ENCODE measurements around the gene ZNF438.

Gene ZNF438

DNA sequence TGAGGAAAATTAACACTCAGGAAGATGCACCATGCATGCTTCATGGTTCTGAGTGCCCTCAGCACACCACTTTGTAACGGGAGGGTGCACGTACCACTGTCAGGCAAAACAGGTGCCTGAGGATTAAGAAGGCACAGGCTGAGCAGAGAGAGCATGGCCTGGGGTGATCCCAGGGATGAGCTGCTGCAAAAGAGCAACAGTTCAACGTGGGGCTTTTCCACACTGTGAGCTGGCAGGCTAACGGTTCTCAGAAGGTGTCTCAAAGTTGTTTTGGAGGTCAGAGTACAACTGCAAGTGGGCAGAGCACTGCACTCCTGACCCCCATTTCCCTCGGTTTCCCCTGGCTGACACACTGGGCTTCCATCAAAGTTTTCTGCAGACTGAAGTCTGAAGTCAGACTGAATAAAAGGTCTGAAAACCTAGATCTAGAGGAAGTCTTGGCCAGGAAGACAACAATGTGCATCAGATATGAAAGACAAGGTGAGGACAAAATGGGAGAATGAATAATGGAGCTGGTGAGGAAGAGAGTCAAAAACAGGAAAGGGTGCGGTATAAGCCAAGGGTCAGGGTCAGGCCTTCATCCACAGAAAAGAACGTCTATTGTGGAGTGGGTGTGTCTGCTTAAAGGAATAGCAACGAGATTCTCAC lies 20.5 kb downstream of the ZNF438 start:
- no peak for FAIRE-seq

DNA sequence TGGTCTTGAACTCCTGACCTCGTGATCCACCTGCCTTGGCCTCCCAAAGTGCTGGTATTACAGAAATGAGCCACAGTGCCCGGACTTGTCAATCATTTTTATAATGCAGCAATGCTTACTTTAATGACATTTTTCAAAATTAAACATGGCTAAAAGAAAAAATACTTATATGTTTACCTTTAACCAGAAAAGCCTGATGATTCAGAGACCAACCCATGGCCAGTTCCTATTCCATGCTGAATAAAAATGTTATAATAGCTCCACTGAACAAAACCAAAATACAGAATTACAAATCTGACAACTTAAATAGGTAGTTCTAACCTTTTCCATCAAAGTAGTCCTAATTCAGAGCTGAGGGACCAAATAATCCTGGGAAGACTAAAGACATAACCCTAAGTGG lies 21.6 kb downstream of the ZNF438 start:
- FAIRE-seq = no peak

DNA sequence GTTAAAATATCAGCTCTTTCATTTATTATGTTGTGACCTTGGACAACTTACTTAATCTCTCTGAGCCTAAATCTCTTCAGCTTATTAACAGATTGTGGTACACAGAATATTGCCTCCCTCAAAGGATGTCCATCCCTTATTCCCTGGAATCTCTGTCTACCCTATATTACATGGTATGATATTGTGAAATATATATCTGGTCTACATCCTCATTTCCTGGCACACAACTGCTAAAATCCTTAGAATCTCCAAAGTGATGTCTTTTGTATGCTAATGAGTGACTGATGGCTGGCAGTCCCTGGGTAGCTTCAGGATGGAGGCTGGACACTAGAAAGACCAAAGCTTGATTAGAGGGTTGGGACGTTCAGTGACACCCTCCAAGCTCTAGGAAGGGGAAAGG lies 25.8 kb downstream of the ZNF438 start:
- no peak for FAIRE-seq

DNA sequence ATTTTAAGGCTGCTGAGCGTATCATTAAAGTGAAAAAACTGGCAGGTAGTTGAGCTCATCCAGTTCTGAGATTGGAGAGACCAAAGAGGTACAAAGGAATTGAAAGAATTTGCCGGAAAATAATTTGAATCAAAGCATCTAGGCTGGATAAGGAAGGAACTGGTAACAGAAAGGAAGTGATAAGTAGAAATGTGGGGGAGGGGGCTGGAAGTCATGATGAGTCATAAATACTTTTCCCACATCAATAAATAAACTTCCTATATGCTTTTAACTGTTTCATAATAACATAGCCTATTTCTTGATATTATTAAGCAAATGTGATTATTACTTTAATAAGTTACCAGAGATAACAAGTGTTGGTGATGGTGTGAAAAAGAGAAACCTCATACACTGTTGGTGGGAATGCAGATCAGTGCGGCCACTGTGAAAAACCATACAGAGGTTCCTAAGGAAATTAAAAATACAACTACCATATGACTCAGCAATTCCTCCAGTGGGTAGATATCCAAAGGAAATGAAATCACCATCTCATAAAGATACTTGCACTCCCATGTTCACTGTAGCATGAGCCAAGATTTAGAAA lies 27.0 kb downstream of the ZNF438 start:
- FAIRE-seq = no peak

DNA sequence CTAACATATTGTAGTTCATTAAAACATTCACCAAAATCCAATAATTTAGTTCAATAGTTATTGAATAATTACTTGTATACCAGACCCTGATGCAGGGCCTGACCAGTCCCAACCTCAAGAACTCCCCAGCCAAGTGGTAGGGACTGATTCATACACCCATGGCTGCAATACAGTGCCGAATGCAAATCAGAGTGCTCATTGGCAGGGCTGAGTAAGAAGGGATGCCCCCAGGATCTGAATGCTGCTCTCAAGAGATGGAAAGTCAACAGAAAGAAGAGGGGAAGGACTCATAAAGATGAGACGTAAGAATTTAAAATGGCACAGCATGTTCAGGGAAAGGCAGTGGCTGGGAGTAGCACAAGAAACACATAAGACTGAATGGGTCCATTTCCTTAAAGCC lies 29.9 kb downstream of the ZNF438 start:
- no peak for FAIRE-seq

DNA sequence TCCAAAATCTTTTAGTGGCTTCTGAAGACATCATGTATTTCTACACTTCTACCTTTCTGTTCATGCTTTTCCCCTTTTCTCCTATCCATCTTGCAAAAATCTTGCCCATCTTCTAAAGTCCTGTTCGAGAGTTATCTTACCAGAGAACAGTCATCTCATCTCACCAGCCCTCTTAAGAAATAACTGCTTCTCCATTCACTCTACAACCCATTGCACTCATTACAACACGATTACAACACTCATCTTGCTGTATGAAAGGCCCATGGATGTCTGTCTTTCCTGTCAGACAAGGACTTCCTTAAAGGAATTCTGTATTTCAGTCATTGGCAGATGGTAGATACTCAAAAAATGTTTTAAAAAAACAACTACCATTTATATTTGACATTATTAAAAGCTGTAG lies 30.8 kb downstream of the ZNF438 start:
- FAIRE-seq = no peak

DNA sequence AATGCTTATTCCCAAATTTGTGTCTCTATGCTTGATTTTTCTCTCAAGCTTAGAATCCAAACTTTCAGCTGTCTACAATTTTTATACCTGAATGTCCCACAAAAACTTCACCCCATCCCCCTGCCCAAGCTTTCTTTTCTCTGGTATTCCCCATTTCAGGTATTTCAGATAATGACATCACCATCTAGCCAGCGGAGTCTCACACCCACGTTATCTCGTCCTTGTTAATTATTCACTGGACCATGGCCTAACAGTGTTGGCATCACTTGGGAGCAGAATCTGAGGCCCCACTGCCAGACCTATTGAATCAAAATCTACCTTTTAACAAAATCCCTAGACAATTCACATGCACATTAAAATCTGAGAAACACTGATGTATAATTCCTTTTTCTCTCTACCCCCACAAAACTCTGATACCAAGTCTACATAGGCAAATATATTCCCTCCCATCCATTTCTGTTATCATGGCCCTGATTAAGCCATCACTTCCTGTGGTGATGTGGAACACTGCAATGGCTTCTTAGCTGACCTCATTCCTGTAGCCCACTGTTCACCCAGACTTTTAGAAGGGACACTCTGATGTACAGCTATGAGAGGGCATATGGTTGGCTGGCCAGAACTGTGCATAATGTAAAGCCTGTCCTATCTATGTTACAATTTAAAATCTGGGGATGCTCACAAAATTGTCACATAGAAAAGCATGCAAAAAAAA lies 31.4 kb downstream of the ZNF438 start:
- no peak for FAIRE-seq

DNA sequence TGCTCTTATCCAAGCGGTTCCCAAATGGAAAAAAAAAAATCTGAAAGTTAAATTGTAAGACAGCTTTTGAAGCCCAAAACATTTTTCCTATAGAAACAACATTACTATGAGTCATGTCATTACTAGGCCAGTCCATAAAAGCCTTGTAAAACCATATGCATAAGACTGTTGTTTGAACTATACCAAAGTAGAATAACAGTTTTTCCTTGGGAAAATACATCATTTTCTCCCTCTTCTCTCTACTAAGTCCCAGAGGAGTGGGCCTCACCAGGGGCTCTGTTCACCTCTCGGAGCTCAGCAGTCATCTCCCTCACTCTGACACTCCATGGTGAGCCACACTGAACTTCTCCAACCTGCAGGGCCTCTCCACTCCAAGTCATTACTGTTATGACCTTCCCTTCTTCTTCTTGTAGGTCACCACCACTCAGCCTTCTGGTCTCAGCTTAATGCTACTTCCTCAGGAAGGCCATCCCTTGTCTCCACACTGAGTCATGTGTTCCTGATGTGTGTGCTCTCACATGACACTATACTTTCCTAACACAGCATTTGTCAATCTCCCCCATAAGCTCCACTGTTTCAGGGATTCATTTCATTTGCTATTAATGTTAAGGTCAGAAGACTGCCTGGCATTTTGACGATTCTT lies 32.5 kb downstream of the ZNF438 start:
- no peak for FAIRE-seq

DNA sequence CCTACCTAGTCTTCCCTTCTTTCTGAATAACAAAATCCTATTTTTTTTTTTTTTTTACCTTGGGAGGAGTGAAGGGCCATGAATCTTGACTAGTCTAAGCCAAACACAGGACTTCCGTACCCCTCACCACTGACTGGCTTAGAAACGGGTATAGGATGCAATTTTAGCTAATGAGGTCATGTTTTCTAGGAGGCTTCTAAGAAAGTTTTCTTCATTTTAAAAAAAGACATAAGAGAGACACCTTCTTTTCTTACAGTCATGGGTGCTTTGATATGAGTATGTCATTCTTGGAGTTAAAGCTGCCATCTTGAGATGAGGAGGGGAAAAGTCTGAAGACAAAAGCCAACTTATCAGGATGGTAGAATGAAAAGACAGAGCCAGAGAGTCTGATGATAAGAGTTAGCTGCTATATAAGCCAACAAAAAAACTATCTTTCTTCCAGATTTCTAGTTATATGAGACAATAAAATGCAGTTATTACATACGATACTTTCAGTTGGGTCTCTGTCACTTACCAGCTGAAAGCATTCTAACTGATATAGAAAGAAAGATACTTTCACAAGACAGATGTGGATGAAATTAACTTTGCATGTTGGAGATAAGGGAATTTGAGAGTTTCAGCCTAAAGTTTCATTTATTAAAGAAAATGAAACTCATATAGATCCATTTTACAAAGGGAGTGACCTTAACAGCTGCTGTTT lies 34.0 kb downstream of the ZNF438 start:
- no peak for FAIRE-seq

DNA sequence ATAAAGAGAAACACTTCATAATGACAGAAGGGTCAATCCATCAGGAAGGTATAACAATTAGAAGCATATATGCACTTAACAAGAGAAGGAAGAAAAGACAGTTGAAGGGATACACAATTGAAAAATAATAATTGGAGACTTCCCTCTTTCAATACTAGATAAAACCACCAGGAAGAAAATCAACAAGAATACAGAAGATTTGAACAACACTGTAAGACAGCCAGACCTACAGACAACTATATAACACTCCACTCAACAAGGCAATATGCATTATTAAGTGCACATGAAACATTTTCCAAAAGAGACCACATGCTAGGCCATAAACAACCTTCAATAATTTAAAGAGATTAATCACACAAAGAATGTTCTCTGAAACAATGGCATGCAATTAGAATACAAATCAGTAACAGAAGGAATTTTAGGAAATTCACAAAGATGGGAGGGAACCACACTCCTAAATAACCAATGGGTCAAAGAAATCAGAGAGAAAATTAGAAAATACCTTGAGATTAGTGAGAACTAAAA lies 35.1 kb downstream of the ZNF438 start:
- FAIRE-seq = no peak

DNA sequence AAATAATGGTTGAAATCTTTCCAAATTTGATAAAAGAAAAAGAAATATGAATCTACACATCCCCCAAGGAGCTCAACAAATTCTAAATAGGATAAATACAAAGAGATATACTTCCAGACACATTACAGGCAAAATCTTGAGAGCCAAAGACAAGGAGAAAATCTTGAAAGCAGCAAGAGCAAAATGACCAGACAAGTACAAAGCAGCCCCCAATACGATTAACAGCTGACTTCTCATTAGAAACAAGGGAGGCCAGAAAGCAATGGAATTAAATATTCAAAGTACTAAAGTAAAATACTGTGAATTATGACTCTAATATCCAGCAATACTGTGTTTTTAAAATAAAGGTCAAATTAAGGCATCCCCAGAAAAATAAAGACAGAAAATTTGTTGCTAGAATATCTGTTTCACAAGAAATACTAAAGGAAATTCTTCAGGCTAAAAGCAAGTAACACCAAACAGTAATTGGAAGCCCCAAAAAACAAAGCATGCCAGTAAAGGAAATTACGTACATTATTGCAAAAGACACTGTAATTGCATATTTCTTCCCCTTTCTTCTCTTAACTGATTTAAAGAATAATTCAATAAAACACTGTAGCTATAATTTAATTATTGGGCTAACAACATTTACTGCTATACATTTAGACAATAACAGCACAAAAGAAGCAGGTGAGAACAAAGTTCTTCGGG lies 36.4 kb downstream of the ZNF438 start:
- FAIRE-seq = no peak

DNA sequence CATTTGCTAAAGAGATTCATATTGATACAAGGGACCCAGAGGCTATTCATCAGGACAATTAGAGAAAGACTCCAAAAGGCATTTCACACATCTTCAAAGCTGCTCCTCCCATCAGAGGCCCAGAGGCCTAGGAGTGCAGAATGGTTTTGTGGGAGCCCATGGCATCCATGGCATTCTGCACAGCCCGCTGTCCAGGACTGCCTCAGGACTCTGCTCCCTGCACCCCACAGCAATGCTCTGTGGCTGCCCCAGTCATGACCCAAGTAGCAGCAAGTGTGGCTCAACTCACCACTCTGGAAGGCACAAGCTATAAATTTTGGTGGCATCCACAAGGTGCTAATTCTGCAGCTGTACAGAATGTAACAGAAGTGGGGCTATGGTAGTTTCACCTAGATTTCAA lies 38.5 kb downstream of the ZNF438 start:
- FAIRE-seq = no peak

DNA sequence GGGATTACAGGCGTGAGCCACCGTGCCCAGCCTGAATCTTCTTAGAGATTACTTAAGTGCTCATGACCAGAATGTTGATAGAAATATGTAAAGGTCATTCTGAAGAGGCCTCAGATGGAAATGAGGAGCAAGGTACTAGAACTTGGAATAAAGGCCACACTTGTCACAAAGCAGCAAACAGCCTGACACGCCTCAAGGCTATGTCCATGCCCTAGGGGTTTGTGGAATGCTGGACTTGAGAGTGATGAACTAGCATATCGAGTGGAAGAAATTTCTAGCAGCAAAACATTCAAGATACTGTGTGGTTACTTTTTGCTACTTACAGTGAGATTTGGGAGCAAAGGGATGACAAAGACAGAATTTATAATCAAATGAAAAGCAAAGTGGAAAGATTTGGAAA lies 39.0 kb downstream of the ZNF438 start:
- FAIRE-seq = no peak

DNA sequence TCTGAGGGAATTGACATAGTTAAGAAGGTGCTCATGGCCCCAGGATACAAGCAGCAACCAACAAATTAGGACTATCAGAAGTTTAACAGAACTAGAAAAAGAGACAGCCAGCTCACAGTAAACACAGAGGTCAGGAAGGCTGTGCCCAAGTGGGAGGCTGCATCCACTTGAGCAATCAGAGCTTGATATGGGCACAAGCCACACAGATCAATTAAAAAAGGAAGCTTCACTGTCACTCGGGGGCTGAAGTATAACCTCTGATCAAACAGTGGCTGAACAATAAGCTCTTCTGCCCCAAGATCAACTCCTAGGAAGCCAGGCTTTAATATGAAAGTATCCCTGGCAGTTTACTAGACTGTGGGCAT lies 40.0 kb downstream of the ZNF438 start:
- no peak for FAIRE-seq

DNA sequence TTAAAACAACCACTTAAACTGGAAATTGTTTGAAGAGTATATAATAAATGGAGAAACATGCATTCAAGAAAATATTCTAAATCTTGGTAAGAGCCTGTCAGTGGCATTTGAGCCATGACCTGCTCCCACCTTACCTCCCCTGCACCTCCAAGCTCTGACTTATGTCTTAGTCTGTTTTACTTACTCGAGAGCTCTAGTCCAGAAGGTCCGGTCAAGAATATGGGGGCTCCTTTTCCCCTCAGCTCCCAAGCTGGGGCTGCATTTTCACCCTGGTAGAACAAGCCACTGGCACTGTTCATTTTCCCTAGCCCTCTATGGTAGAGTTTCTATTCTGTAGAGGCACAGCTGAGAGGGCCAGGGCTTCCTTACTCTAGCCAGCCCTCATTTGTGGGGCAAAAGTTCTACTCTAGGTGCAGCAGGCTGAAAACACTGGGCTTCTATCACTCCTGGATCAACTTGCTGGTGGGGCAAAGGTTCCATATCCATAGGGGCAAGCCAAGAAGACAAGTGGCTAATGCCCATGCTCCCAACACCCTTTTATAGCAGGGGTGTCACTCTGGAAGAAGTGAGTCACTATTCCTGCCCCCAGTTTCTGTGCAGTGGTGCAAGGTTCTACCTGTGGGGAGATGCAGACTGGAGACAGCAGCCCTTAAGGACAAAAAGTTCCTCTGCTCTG lies 40.6 kb downstream of the ZNF438 start:
- FAIRE-seq = no peak

DNA sequence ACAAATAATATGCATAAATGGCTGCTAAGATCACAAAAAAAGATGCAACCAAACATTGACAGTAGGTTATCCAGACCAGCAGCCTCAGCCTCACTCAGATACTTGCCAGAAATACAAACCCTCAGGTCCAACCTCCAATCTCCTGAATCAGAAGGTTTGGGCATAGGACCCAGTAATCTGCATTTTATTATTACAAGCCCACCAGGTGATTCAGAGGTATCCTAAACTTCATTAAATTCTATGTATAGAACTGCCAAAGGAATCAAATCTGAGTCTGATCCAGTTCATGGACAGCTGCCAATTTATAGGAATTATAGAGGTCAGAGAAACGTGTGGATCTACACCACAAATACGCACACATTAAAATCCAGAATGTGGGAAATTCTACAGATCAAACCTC lies 41.3 kb downstream of the ZNF438 start:
- FAIRE-seq = no peak

DNA sequence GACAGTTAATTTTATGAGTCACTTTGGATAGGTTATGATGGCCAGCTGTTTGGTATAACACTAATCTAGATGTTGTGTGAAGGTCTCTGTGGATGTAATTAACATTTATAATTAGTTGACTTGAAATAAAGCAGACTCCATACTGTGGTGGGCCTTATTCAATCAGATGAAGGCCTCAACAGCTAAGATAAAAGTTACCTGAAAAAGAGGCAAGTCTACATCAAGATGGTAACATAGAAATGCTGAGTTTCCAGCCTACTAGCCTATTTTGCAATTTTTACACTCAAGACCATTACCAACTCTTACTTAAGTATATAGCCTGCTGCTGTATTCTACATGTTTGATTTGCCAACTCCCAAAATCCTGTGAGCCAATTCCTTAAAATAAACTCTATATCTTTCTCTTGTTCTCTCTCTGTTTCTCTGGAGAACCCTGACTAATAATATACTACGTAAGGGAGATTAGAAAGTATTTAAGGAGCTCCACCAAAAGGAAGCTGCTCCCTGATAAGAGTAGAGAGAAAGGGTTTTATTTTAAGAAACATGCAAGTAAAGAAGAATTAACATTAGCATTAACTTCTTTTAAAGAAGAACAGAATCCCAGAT lies 42.7 kb downstream of the ZNF438 start:
- FAIRE-seq = no peak

DNA sequence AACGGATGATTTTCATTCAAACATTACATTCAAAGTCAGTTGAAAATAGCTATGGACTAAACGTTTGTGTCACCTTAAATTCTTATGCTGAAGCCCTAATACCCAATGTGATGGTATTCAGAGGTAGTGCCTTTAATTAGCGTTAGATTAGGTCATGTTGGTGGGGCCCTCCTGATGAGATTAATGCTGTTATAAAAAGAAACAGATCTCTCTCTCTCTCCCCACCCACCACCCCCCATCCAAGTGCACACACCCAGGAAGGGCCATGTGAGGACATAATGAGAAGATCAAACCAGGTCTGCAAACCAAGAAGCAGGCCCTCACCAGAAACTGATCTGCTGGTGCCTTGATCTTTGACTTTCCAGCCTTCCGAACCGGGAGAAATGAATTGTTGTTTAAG lies 44.2 kb downstream of the ZNF438 start:
- FAIRE-seq = no peak

DNA sequence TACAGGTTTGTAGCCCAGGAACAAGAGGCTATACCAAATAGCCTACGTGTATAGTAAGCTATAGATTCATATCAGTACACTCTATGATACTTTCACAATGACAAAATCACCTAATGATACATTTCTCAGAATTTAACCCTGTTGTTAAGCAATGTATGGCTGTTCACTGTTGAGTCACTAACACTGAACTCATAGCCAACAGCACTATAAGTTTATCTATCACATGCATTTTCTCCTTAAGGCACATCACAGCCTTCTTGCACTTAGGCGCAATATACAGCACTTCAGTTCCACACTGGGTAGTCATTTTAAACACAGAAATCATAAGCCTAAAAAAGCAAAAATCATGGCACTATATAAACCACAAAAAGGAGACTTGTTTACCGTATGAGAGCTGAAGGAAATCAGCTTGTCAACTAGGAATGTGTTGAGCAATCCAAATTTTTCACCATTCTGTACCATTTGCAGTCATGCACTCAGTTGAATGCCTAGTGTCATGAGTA lies 45.6 kb downstream of the ZNF438 start:
- FAIRE-seq = no peak

DNA sequence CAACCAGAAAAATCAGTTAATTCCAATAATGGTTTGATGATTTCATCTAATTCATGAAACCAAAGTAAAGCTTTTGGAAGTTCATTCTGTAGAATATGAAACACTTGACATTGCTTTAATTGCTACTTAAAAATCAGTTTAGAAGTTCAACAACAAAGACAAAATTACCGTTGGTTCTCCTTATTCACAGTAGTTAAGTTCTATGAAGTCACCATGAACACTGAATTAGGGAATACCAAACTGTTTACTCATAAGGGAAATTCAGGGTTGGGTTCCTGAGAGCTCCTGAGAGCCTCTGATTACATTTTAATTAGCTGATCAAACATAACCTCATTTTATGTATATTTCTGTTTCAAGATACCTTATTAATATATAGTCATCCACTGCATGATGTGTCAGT lies 46.2 kb downstream of the ZNF438 start:
- FAIRE-seq = peak; percentile 21

DNA sequence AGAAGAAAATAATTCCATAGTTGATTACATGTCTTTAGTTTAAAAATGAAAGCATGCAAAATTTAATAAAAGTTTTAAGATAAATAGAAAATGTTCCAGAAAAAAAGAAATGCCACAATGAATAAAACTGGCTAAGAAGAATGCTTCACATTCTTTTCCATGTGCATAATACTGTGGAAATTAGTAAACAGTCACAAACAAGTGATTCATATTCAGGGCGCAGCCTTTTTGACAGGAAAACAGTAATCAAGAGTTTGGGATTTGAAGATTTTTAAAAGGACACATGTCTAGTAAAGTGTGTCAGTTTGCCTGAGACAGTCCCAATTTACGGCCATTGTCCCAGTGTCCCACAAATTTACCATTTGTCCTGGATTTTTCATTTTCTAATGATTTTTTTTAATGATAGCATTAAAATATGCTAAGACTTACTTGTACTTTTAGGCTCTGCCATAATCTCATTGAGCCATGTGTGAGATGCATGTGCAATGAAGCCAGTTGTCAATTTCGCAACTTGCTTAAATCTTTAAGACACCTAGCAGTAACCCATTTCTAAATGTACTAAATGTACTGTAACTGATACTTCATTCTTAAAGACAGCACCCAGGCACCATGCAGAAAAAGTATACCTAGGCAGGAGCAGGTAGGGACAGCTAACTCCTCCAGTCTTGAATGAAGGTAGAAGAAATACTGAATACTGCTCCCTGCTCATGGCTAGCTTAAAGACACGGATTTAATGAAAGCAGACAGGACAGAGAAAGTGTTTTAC lies 46.9 kb downstream of the ZNF438 start:
- no peak for FAIRE-seq

All from islet of Langerhans (tissue), 1 donor.